Measurements from ENCODE around the gene ARX.

ARX gene

DNA sequence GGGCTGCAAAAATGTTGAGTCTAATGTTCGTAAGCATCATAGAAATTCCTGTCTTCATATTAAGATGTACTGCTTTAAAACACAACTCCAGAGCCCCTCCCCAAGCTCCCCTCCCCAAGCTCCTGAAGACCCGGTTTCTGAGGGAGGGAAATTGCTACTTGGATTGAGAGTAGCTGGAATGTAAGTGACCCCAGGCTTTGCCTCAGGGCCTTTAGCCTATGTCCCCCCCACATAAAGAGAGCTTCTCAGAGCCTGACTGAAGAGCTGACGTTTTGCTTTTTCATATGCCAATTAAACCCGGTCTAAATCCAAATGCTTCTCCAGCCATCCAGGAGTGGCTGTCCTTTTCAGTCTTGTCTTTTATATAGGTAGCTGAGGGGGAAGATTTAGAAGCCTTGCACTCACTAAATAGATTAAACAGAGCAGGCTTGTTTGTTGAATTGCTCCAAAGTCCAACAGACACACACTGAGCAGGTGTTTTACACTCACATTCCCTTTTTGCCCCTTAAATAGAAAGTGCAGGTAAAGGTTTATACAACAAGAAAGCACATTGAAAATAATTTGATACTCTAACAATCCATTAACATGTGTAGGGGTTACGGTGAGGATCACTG lies 19.6 kb downstream of the ARX start:
- no peak for DNase-seq

DNA sequence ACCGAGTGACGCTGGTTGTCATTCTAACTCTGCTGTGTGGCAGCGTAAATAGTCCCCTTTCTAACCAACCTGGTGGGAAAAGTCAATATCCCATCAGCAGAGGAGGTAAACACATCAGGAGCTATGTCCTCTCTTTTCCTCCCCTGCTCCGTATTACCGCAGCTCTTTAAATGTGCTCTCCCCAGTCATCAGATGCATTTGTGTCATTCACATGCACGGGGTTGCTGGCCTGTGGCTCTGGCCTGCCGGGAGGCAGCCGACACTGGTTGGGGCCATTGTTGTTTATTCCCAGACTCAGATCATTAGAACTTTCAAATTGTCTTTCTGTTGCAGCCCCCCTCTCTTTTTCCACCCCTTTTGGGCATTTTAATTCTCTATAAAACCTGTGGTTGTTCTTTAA lies 21.9 kb downstream of the ARX start:
- DNase-seq, result no peak

GRCh38 chrX:24990535-24990934 lies 25.2 kb downstream of the ARX start:
- DNase-seq, result no peak

DNA sequence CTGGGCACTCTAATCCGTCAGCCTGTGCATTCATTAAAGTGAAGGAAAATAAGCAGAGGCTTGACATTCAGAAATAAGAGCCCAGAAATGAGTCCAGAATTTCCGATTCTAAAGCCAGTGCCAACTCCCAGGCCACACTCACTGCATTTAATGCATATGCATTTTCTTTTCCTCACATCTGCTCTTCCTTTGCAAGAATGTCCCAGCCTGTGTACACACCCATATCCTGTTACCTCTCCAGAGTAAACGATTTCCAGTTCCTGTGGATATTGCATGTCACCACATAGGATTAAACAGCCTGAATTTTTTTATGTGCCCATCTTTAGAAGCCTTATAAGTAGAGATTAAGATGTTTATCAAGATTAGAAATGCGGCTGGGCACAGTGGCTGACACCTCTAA lies 27.5 kb downstream of the ARX start:
- no peak for DNase-seq

- DNase-seq, result no peak
Observed at GRCh38 chrX:24987731-24988130, 28.0 kb downstream of the ARX start.

DNA sequence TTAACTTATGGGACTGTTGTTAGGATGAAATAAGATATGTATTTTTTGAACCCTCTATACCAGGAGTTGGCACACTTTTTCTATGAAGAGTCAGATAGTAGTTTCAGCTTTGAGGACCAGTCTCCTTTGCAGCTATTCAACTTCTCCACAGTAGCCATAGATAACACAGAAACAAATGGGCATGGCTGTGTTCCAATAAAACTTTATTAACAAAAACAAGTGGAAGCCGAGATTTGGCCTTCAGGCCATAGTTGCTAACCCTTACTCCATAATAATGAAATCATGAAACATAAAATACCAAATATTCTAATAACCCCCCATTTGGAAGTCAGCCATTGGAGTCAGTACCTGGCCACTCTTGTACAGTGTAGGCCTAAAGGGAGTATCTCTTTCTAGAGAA lies 30.6 kb downstream of the ARX start:
- no peak for DNase-seq

DNA sequence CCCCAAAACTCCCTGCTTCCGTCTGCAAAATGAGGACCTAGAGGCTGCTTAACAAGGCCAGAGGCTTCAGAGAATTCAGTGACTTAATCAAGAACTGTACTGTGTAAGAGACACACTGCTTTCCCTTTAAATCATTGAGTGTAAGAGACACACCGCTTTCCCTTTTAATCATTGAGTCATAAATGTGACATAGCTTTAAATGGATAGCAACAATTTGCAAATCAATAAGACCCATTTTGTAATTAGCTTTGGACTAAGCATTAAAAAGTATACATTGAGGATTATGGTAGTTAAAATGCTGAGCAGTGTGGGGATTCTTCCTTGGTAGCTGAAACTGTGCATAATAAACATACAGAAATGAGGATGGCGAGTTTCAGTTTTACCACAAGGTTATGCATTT lies 31.8 kb downstream of the ARX start:
- no peak for DNase-seq

GRCh38 chrX:24982306-24982965 lies 33.3 kb downstream of the ARX start:
- DNase-seq, result no peak

DNA sequence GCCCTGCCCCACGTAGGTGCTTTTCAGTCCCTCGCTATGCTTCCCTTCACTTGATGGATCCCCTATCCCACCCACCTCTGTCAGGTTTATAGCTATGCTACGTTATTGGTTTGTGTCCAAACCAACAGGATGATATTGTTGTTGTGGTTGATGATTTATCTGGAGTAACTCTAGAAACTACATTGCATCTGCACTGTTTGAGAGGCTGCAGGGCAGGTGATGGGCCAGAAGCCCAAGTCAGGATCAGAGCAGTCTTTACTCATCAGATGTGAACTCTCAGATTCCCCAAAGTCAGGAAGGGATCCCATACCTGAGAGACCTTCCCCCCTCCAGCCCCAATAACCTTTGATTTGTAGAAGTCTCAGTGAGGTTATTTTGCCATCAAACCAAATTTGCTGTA lies 34.7 kb downstream of the ARX start:
- DNase-seq, result no peak

GRCh38 chrX:24979081-24979480 lies 36.7 kb downstream of the ARX start:
- DNase-seq, result no peak

- no peak for DNase-seq
Observed at GRCh38 chrX:24969812-24970211, 46.0 kb downstream of the ARX start.

GRCh38 chrX:24965372-24965771 lies 50.4 kb downstream of the ARX start:
- no peak for DNase-seq

GRCh38 chrX:24963823-24964222 lies 51.9 kb downstream of the ARX start:
- DNase-seq, result no peak

DNA sequence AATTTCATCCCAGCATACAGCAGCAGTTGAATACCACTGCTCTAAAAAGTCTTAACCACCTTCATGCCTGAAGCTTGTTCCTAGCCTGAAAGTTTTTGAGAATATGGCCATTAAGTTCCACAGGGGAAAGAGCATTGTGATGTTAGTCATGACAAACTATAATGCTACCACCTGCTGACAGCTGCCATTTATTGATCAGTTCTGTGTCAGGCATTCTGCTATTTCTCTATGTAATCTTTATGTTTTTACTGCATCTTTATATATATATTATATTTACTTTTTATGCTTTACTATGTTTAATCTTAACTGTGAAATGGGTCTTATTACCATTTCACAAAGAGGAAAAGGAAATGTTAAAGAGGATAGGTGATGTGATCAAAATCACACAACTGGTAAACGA lies 54.0 kb downstream of the ARX start:
- no peak for DNase-seq

DNA sequence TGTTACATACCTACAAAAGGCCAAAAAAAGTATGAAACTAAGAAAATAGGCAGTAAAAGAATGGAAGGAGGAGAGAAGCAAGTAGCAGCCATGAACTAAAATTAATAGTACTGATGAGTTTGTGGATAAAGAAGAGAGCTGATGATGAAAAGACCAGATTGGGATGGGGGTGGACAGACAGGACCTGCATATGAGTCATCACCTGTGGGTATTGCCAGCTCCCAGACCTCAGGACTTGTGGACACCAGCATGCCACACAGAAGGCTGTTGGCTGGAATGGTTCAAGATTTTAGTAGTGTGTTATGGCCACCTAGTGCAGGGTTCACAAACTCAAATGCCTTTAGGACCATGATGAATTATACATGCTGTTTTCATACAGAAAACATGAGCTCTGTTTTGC lies 58.9 kb downstream of the ARX start:
- no peak for DNase-seq

- no peak for DNase-seq
Observed at GRCh38 chrX:24955372-24955930, 60.3 kb downstream of the ARX start.

- DNase-seq, result no peak
Observed at GRCh38 chrX:24954732-24955131, 61.0 kb downstream of the ARX start.
